G401.6 (cell line): Measurements from ENCODE around the gene BICRA.

Experiments used
- FAIRE-seq: peaks from 2 replicates; lab custom pipeline; 2012; peaks lifted over from hg19 to GRCh38; lab: Jason Lieb, UNC

Gene BICRA

DNA sequence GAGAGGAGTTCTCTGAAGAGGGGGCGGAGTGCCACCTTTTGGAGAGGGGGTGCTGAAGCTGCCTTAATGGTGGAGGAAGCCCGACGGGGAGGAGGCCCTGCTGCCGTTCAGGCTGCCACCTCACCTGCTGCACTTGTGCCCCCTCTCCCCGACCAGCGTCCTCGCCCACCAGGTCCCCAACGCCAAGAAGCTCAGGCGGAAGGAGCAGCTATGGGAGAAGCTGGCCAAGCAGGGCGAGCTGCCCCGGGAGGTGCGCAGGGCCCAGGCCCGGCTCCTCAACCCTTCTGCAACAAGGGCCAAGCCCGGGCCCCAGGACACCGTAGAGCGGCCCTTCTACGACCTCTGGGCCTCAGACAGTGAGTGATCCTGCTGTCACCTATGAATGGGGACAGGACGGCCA is 141.8 kb downstream of the BICRA start:
- no peak for FAIRE-seq

DNA sequence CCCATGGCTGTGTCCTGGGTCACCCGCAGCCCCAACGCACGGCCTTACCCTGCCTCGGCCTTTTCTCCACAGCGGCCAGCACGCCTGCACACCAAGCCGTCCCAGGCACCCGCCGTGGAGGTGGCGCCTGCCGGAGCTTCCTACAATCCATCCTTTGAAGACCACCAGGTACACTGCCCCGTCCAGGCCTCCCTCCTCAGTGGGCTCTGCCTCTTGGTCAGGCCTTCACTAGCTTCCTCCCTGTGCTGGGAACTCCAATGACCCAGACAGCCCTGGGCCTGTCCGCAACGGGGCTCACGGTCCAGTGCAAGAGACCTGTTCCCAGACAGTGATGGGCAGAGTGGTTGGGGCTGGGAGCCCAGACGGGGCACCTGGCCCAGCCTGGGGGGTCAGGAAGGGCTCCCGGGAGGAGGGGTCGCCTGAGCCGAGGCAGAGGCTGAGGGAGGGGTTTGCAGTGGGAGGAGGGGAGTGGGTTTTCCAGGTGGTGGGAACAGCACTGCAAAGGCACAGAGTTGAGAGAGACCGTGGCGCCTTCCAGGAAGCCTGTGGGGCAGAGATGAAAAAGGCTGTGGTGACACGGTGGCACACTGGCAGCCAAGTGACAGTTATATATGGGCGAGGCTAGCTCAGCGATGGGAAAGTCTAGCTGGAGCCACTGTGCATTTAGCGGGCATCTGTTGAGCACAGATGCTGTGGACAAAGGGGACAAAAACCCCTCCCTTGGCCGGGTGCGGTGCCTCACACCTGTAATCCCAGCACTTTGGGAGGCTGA is 143.7 kb downstream of the BICRA start:
- FAIRE-seq, result no peak
